ENCODE data around the gene KIF18B.
A peak's percentile ranks its signal among the peaks of the same experiment; 100 is the strongest.

GRCh38 chr17:44968225-44969143 lies 20.9 kb upstream of the KIF18B start, which contains the start of gene C1QL1:
- TF ChIP-seq EZH2 (IDR thresholded peaks at IDR 0.05; ENCODE audit: low read length, missing control alignments) = peak; percentile 46
- peak; percentile 3 to 28 for TF ChIP-seq CTCF (conservative IDR thresholded peaks at IDR 0.05 in 1 of 2, IDR thresholded peaks at IDR 0.05 in 1 of 2; ENCODE audit: low read depth in 1 of 2, low read length in 2 of 2)

All from fibroblast of lung (primary cell).